GM12878 (cell line): Measurements from ENCODE around the gene GPR107. TPM values are rescaled to one million over a fixed set of nuclear protein-coding genes. Genes with fewer than 3 reads are reported as not detected.

ENCODE experiments used
- ATAC-seq: fragments of 200-7000 bp; cut with Tn5 transposase; 3 replicates; pipeline ENCODE4 v1.9.1; 2020; ENCODE audit warnings: mild to moderate bottlenecking, moderate library complexity
- BruUV-seq: library from RNA; stranded (reverse); fragments of 400-500 nt; replicated peaks from 2 replicates; lab custom pipeline; 2021; lab: Mats Ljungman, UMichigan
- CTCF ChIA-PET: fragments of 300-600 bp; sonication (Branson Sonifier 250); formaldehyde crosslinking; extraction: SDS; loops from one replicate; lab custom pipeline; 2021; ENCODE audit warnings: inconsistent platforms; lab: Yijun Ruan, JAX
- POLR2A ChIA-PET: fragments of 350-600 bp; formaldehyde crosslinking; extraction: SDS; loops from one replicate; lab custom pipeline; 2021; ENCODE audit warnings: inconsistent platforms; lab: Charles Lee
- RAD21 ChIA-PET: fragments of 300-600 bp; sonication (Branson Sonifier 250); formaldehyde crosslinking; loops from one replicate; lab custom pipeline; 2023; ENCODE audit warnings: antibody characterized with exemption; ENCODE audit not compliant: unreplicated experiment; lab: Charles Lee
- SMC1A ChIA-PET: fragments of 300-600 bp; sonication (Branson Sonifier 250); formaldehyde crosslinking; loops from one replicate; lab custom pipeline; 2023; ENCODE audit not compliant: unreplicated experiment, uncharacterized antibody; lab: Charles Lee
- DNase-seq: peaks from one replicate; pipeline ENCODE4 v3.0.0-alpha.2; 2011; ENCODE audit warnings: low read depth, low spot score
- FAIRE-seq: peaks from 3 replicates; lab custom pipeline; 2011; peaks lifted over from hg19 to GRCh38; lab: Jason Lieb, UNC
- H2AFZ ChIP-seq: 2 replicates; pipeline ENCODE4 v1.6.0; 2011; ENCODE audit warnings: low read depth, low read length, control low read depth; ENCODE audit not compliant: control insufficient read depth
- H3K27ac ChIP-seq: 2 replicates; pipeline ENCODE4 v1.5.1; 2011; ENCODE audit warnings: control low read depth; ENCODE audit not compliant: control insufficient read depth, insufficient read depth
- H3K27me3 ChIP-seq, 2 experiments: replicated peaks in 1 of 2; 2 replicates each; pipeline versions ENCODE4 v1.6.0 to v1.6.1; 2011; ENCODE audit warnings: low read length in 1 of 2; ENCODE audit not compliant: control insufficient read depth in 2 of 2, insufficient read depth in 2 of 2
- H3K36me3 ChIP-seq, 2 experiments: 2 replicates each; pipeline ENCODE4 v1.5.1; 2011; ENCODE audit warnings: low read length in 1 of 2; ENCODE audit not compliant: control insufficient read depth in 2 of 2, insufficient read depth in 2 of 2
- H3K4me1 ChIP-seq: 2 replicates; pipeline ENCODE4 v1.6.1; 2011; ENCODE audit warnings: mild to moderate bottlenecking, low read length, moderate library complexity, mixed read lengths; ENCODE audit not compliant: control insufficient read depth, insufficient read depth
- H3K4me2 ChIP-seq: 2 replicates; pipeline ENCODE4 v1.6.0; 2011; ENCODE audit warnings: control low read depth; ENCODE audit not compliant: control insufficient read depth, insufficient read depth
- H3K4me3 ChIP-seq: fragments of 200-600 bp; sonication (generic); 2 replicates; pipeline ENCODE4 v1.5.1; 2016
- H3K79me2 ChIP-seq: 2 replicates; pipeline ENCODE4 v1.6.0; 2011; ENCODE audit warnings: low read length; ENCODE audit not compliant: control insufficient read depth, insufficient read depth
- H3K9ac ChIP-seq: 2 replicates; pipeline ENCODE4 v1.8.0; 2011; ENCODE audit warnings: low read length, control low read depth, mixed read lengths; ENCODE audit not compliant: control insufficient read depth, insufficient read depth
- H3K9me3 ChIP-seq: replicated peaks from 3 replicates; pipeline ENCODE4 v1.5.1; 2011; ENCODE audit warnings: mild to moderate bottlenecking, low read length; ENCODE audit not compliant: control insufficient read depth, insufficient read depth
- H4K20me1 ChIP-seq: 2 replicates; pipeline ENCODE4 v1.6.0; 2011; ENCODE audit not compliant: control insufficient read depth, insufficient read depth
- SKIL ChIP-seq: fragments of 450-650 bp; IDR thresholded peaks from 2 replicates; pipeline ENCODE4 v1.6.1; 2017; ENCODE audit warnings: mild to moderate bottlenecking, low read depth, inconsistent platforms; ENCODE audit not compliant: poor library complexity, severe bottlenecking
- SRF ChIP-seq, 2 experiments: IDR thresholded peaks; 2 replicates each; pipeline ENCODE4 v1.6.1; 2011; ENCODE audit warnings: low read depth in 2 of 2, low read length in 2 of 2, mild to moderate bottlenecking in 1 of 2, moderate library complexity in 1 of 2
- WGBS: methylation state at CpG from one replicate; pipeline ENCODE4 v1.1.6; 2016; ENCODE audit warnings: low lambda C conversion rate; ENCODE audit not compliant: insufficient replicate concordance, insufficient coverage; ENCODE audit errors: missing lambda C conversion rate; 5-methylcytosine and 5-hydroxymethylcytosine counted together
- in situ Hi-C: fragments of 300-500 bp; cut with MboI; formaldehyde crosslinking; loops from 9 replicates; pipeline ENCODE4 v1.14.3; 2018; ENCODE audit warnings: mixed read lengths
- intact Hi-C: fragments of 100-400 bp; cut with micrococcal nuclease; formaldehyde crosslinking; loops from one replicate; pipeline ENCODE4 v1.14.2; 2022; ENCODE audit not compliant: unreplicated experiment
- polyA plus RNA-seq, 11 experiments: library from polyadenylated mRNA; depleted of rRNA in 4 of 11; unstranded in 6 of 11; stranded (reverse) in 5 of 11; fragments of >200 nt; fragmentation: Nextera tagmentation in 4 of 11; fragmentation: Illumina TruSeq in 1 of 11; extraction: Ambion mirVana in 4 of 11; extraction: Trizol in 1 of 11; gene quantifications; 1 replicate in 1 of 11; 2 replicates in 10 of 11; pipeline versions ENCODE4 v1.2.1 to v1.2.3, GENCODE V29; 2011 to 2016; ENCODE audit warnings: inconsistent platforms in 2 of 11, missing spikeins in 2 of 11, low read depth in 1 of 11
- total RNA-seq, 4 experiments: library from RNA; depleted of rRNA in 3 of 4; stranded (reverse); fragments of >200 nt in 3 of 4; fragmentation: Illumina TruSeq in 1 of 4; extraction: Trizol in 1 of 4; gene quantifications; 2 replicates each; pipeline versions ENCODE4 v1.2.1 to v1.2.3, GENCODE V29; 2013 to 2021

Gene GPR107
- total and polyA plus RNA-seq, 10 of the 15 experiments (the other 5 are each of a cell fraction or from before 2014, with no cell fraction given), result 2.7 to 21.4 (median 10.6) TPM

- TF ChIP-seq SKIL, result no peak
Measured at GRCh38 chr9:130058154-130058553, 4.4 kb downstream of the GPR107 start (continued).

- no peak for TF ChIP-seq SRF (IDR thresholded peaks at IDR 0.05; ENCODE audit: low read depth in 2 of 2, low read length in 2 of 2)
- TF ChIP-seq, all 136 proteins: peak for 0
- 79% methylated on average over 3 of the region's 3 CpGs for WGBS
- in situ Hi-C loops (no loop called here), intact Hi-C loops (no loop called here)
- Histone ChIP-seq H3K4me3 (no peak overlapping the region), H4K20me1 (no peaks in the 10 kb centered on the region), H3K9me3 (no peaks in the 10 kb centered on the region), H2AFZ (no peak overlapping the region), H3K79me2 (peaks cover 73% of the 10 kb centered on the region), H3K27ac (no peak overlapping the region), H3K9ac (no peak overlapping the region), H3K4me2 (no peak overlapping the region), H3K27me3 (no peaks in the 10 kb centered on the region), H3K36me3 (no peaks in the 10 kb centered on the region; a peak in 2 of 4 replicates), H3K4me1 (peaks cover 11% of the 10 kb centered on the region)
- no TSS peak for BruUV-seq
- DNase-seq (no peak), ATAC-seq (no peak), FAIRE-seq (no peak)
- RAD21 ChIA-PET, result no interaction called here
- POLR2A ChIA-PET, result interaction anchor here (1.3 kb wide), 1 partner anchor 8 kb away, joined by 3 read pairs; no protein-coding TSS in a partner anchor
- CTCF ChIA-PET, result interaction anchor here (0.7 kb wide), 2 partner anchors 52 to 1858 kb away, joined by 3 read pairs; no protein-coding TSS in a partner anchor
- SMC1A ChIA-PET, result no interaction called here
Measured at GRCh38 chr9:130058887-130059286, 5.2 kb downstream of the GPR107 start.
